Keratinocyte (primary cell): ENCODE data around the gene A2ML1. TPM values are rescaled to one million over a fixed set of nuclear protein-coding genes. Genes with fewer than 3 reads are reported as not detected.

Experiments
- DNase-seq: peaks from one replicate; pipeline ENCODE4 v3.0.0-alpha.2; 2011; ENCODE audit warnings: low read depth, missing footprints, low spot score
- FAIRE-seq: peaks from 2 replicates; lab custom pipeline; 2011; peaks lifted over from hg19 to GRCh38; lab: Jason Lieb, UNC
- H2AFZ ChIP-seq: 2 replicates; pipeline ENCODE4 v1.6.0; 2012; ENCODE audit warnings: low read length, control low read depth, inconsistent platforms; ENCODE audit not compliant: control insufficient read depth
- H3K27ac ChIP-seq: 2 replicates; pipeline ENCODE4 v1.5.1; 2011; ENCODE audit warnings: low read length; ENCODE audit not compliant: control insufficient read depth, insufficient read depth
- H3K27me3 ChIP-seq: 3 replicates; pipeline ENCODE4 v1.6.0; 2011; ENCODE audit warnings: low read length; ENCODE audit not compliant: control insufficient read depth, insufficient read depth; ENCODE audit errors: extremely low read depth
- H3K36me3 ChIP-seq, 2 experiments: 2 replicates in 1 of 2; 3 replicates in 1 of 2; pipeline ENCODE4 v1.5.1; 2011; ENCODE audit warnings: low read length in 2 of 2, mild to moderate bottlenecking in 1 of 2; ENCODE audit not compliant: control insufficient read depth in 2 of 2, insufficient read depth in 2 of 2; ENCODE audit errors: extremely low read depth in 1 of 2
- H3K4me1 ChIP-seq: 3 replicates; pipeline ENCODE4 v1.5.1; 2011; ENCODE audit warnings: low read length; ENCODE audit not compliant: control insufficient read depth, insufficient read depth; ENCODE audit errors: extremely low read depth
- H3K4me2 ChIP-seq: 3 replicates; pipeline ENCODE4 v1.6.0; 2011; ENCODE audit warnings: low read depth, low read length; ENCODE audit not compliant: control insufficient read depth, insufficient read depth; ENCODE audit errors: extremely low read depth
- H3K4me3 ChIP-seq, 3 experiments: fragments of 200-600 bp in 1 of 3; sonication (generic) in 1 of 3; 2 replicates in 2 of 3; 3 replicates in 1 of 3; pipeline ENCODE4 v1.5.1; 2011 to 2016; ENCODE audit warnings: low read length in 3 of 3, mild to moderate bottlenecking in 3 of 3, control low read depth in 2 of 3, inconsistent platforms in 1 of 3, low read depth in 1 of 3, mixed read lengths in 1 of 3, mixed run types in 1 of 3, moderate library complexity in 1 of 3; ENCODE audit not compliant: control insufficient read depth in 2 of 3, insufficient read depth in 2 of 3; ENCODE audit errors: extremely low read depth in 1 of 3
- H3K79me2 ChIP-seq: 2 replicates; pipeline ENCODE4 v1.6.0; 2012; ENCODE audit warnings: low read length; ENCODE audit not compliant: control insufficient read depth, insufficient read depth
- H3K9ac ChIP-seq: 3 replicates; pipeline ENCODE4 v1.6.0; 2011; ENCODE audit warnings: low read length; ENCODE audit not compliant: control insufficient read depth, insufficient read depth; ENCODE audit errors: extremely low read depth
- H3K9me1 ChIP-seq: 3 replicates; pipeline ENCODE4 v1.6.0; 2011; ENCODE audit warnings: low read length; ENCODE audit not compliant: control insufficient read depth, insufficient read depth; ENCODE audit errors: extremely low read depth
- H3K9me3 ChIP-seq: 2 replicates; pipeline ENCODE4 v1.5.1; 2012; ENCODE audit warnings: low read depth, low read length; ENCODE audit not compliant: control insufficient read depth
- H4K20me1 ChIP-seq: 3 replicates; pipeline ENCODE4 v1.6.0; 2011; ENCODE audit warnings: low read length; ENCODE audit not compliant: control insufficient read depth, insufficient read depth; ENCODE audit errors: extremely low read depth
- EZH2 ChIP-seq: IDR thresholded peaks from one replicate; pipeline ENCODE4 v1.6.1; 2012; ENCODE audit warnings: inconsistent platforms, mild to moderate bottlenecking, low read length, moderate library complexity
- dilution Hi-C: fragments of 300-500 bp; cut with MboI; formaldehyde crosslinking; loops from one replicate; pipeline ENCODE4 v1.7.0; 2020; ENCODE audit warnings: low sequenced_read_pairs; ENCODE audit not compliant: extremely low pct_ligation_motif_present
- polyA plus RNA-seq, 5 experiments: library from polyadenylated mRNA; depleted of rRNA in 3 of 5; stranded (reverse) in 3 of 5; stranded (forward) in 1 of 5; unstranded in 1 of 5; fragments of >200 nt; gene quantifications; 1 replicate in 1 of 5; 2 replicates in 3 of 5; 3 replicates in 1 of 5; pipeline versions ENCODE4 v1.2.1 to v1.2.3, GENCODE V29; 2011 to 2012; ENCODE audit warnings: missing spikeins in 2 of 5, low read depth in 1 of 5, low replicate concordance in 1 of 5
- TF ChIP-seq, protein P1 (sequence below), 3 experiments: IDR thresholded peaks in 1 of 3; conservative IDR thresholded peaks in 1 of 3; optimal IDR thresholded peaks in 1 of 3; 2 replicates in 2 of 3; 3 replicates in 1 of 3; pipeline versions ENCODE3 to v1.5.1; 2011; ENCODE audit warnings: low read length in 3 of 3, mild to moderate bottlenecking in 3 of 3, moderate library complexity in 2 of 3, control low read depth in 1 of 3, inconsistent platforms in 1 of 3; ENCODE audit not compliant: insufficient read depth in 2 of 3; ENCODE audit errors: extremely low read depth in 1 of 3

A2ML1 gene
- polyA plus RNA-seq, 1 donor (not counting 4 experiments of a cell fraction or from before 2014, with no cell fraction given) = 81.1 TPM

DNA sequence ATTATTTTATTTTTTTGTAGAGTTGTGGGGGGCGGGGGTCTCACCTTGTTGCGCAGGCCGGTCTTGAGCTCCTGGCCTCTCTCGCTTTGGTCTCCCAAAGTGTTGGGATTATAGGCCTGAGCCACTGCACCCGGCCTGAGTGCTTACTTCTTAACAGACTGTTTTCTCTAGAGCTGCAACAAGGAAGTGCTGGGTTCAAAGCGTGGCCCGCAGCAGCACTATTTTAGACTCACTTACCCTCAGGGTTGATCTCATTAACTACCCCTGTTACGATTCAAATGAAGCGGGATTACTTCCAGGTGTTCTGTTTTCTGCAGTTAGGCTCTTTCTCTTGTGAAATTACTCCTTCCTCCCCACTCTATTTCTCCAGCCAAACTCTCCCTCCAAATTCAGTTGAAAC lies 8.7 kb downstream of the A2ML1 start:
- H3K27me3 ChIP-seq = no peaks in the 10 kb centered on the region
- H3K4me2 ChIP-seq = no peak overlapping the region
- peaks cover 0 to 8% of the 10 kb centered on the region in 2 experiments for H3K36me3 ChIP-seq
- H3K9me3 ChIP-seq = no peaks in the 10 kb centered on the region
- H4K20me1 ChIP-seq = no peaks in the 10 kb centered on the region
- TF ChIP-seq EZH2 = no peak
- TF ChIP-seq, protein P1, sequence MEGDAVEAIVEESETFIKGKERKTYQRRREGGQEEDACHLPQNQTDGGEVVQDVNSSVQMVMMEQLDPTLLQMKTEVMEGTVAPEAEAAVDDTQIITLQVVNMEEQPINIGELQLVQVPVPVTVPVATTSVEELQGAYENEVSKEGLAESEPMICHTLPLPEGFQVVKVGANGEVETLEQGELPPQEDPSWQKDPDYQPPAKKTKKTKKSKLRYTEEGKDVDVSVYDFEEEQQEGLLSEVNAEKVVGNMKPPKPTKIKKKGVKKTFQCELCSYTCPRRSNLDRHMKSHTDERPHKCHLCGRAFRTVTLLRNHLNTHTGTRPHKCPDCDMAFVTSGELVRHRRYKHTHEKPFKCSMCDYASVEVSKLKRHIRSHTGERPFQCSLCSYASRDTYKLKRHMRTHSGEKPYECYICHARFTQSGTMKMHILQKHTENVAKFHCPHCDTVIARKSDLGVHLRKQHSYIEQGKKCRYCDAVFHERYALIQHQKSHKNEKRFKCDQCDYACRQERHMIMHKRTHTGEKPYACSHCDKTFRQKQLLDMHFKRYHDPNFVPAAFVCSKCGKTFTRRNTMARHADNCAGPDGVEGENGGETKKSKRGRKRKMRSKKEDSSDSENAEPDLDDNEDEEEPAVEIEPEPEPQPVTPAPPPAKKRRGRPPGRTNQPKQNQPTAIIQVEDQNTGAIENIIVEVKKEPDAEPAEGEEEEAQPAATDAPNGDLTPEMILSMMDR (optimal IDR thresholded peaks at IDR 0.05 in 1 of 3, IDR thresholded peaks at IDR 0.05 in 1 of 3, conservative IDR thresholded peaks at IDR 0.05 in 1 of 3; ENCODE audit: extremely low read depth in 1 of 3, insufficient read depth in 2 of 3, low read length in 3 of 3) = no peak
- H3K9me1 ChIP-seq = no peaks in the 10 kb centered on the region
- H3K4me1 ChIP-seq = peaks cover 24% of the 10 kb centered on the region
- H3K4me3 ChIP-seq = no peak overlapping the region
- H2AFZ ChIP-seq = no peak overlapping the region
- no peak for DNase-seq
- FAIRE-seq = no peak
- no peak overlapping the region for H3K27ac ChIP-seq
- dilution Hi-C loops = no loop called here
- H3K9ac ChIP-seq = no peak overlapping the region
- no peaks in the 10 kb centered on the region for H3K79me2 ChIP-seq

DNA sequence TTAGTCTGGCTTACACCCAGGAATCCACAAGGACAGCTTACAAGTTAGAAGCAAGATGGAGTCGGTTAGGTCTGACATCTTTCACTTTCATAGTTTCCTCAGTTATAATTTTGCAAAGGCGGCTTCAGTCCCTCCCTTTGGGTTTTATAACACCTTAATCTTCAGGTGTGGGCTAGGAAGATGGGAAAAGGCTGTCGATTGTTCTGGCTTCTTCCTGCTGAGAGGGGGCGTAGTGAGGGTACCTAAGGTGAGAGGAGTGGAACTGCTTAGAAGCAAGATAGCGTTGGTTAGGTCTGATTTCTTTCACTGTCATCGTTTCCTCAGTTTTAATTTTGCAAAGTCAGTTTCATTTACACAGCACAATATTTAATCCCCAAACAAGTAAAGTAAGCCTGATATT lies 10.1 kb downstream of the A2ML1 start:
- Histone ChIP-seq H4K20me1 (no peaks in the 10 kb centered on the region), H3K9ac (no peak overlapping the region), H3K27me3 (no peaks in the 10 kb centered on the region), H2AFZ (no peak overlapping the region), H3K4me1 (peaks cover 23% of the 10 kb centered on the region), H3K36me3 (peaks cover 0 to 13% of the 10 kb centered on the region in 2 experiments), H3K79me2 (no peaks in the 10 kb centered on the region), H3K27ac (no peak overlapping the region), H3K9me1 (no peaks in the 10 kb centered on the region), H3K9me3 (no peaks in the 10 kb centered on the region), H3K4me2 (no peak overlapping the region), H3K4me3 (no peak overlapping the region)
- FAIRE-seq (no peak), DNase-seq (no peak)
- dilution Hi-C loops = no loop called here
- TF ChIP-seq EZH2 = no peak
- TF ChIP-seq, protein P1 (optimal IDR thresholded peaks at IDR 0.05 in 1 of 3, IDR thresholded peaks at IDR 0.05 in 1 of 3, conservative IDR thresholded peaks at IDR 0.05 in 1 of 3; ENCODE audit: extremely low read depth in 1 of 3, insufficient read depth in 2 of 3, low read length in 3 of 3) = no peak
